NB4 (cell line): ENCODE results near the gene ATP5MG.
A peak's percentile ranks its signal among the peaks of the same experiment; 100 is the strongest.

Source experiments
- DNase-seq: peaks from one replicate; pipeline ENCODE4 v3.0.0; 2010; ENCODE audit warnings: low read depth
- H3K4me3 ChIP-seq: one replicate; pipeline ENCODE4 v1.5.1; 2011; ENCODE audit warnings: mild to moderate bottlenecking, low read depth, low read length, moderate library complexity
- MYC ChIP-seq: IDR thresholded peaks from 2 replicates; pipeline ENCODE4 v1.6.1; 2011; ENCODE audit warnings: low read depth, low read length
- POLR2A ChIP-seq: IDR thresholded peaks from 2 replicates; pipeline ENCODE4 v1.6.1; 2011; ENCODE audit warnings: mild to moderate bottlenecking; ENCODE audit not compliant: insufficient read length; ENCODE audit errors: extremely low read depth
- TF ChIP-seq, protein P1 (sequence below): IDR thresholded peaks from 2 replicates; pipeline ENCODE4 v1.6.1; 2011; ENCODE audit warnings: low read depth, low read length
- TF ChIP-seq, protein P2 (sequence below): IDR thresholded peaks from one replicate; pipeline ENCODE4 v1.5.1; 2012; ENCODE audit warnings: low read depth, low read length

ATP5MG gene, protein sequence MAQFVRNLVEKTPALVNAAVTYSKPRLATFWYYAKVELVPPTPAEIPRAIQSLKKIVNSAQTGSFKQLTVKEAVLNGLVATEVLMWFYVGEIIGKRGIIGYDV

DNA sequence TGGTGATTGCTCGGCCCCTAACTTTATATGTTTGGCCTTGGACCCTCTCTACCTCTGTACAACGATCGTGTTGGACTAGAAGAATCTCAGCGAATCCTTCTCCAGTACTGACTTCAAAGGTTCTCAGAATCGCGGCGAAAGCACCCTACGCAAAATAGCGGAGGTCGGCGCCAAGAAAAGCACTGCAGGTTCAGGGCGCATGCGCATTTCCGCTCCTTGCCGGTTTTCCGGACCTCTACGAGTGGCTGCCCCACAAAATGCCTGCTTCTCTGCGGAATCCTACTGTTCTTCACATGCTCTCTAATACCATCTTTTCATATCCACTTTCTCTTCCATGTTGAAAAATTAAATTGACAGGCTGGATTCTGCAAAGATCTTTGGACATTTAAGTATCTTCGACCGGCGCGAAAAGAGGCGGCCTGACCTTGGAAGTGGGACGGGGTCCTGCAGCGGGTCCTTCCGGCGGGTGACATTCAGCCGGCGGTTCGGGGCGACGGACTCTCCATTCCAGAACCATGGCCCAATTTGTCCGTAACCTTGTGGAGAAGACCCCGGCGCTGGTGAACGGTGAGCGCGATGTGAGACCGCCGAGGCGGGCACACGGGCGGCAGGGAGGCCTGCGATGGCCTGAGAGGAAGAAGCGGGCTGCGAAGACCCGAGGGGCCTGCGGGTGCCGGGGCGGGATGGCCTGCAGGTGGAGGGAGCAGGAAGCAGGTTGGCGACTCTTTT is at the start of gene ATP5MG:
Gene ATP5MG (plus strand): TSS at position 456 of the 729 bp plus-strand sequence. CDS start 60 bp downstream, at position 516.
- TF ChIP-seq POLR2A: peak; percentile 83
- peak; percentile 77; the same call in 1 of the 2 replicates for TF ChIP-seq MYC
- TF ChIP-seq, protein P1, sequence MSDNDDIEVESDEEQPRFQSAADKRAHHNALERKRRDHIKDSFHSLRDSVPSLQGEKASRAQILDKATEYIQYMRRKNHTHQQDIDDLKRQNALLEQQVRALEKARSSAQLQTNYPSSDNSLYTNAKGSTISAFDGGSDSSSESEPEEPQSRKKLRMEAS: peak; percentile 64; the same call in 1 of the 2 replicates
- TF ChIP-seq, protein P2, sequence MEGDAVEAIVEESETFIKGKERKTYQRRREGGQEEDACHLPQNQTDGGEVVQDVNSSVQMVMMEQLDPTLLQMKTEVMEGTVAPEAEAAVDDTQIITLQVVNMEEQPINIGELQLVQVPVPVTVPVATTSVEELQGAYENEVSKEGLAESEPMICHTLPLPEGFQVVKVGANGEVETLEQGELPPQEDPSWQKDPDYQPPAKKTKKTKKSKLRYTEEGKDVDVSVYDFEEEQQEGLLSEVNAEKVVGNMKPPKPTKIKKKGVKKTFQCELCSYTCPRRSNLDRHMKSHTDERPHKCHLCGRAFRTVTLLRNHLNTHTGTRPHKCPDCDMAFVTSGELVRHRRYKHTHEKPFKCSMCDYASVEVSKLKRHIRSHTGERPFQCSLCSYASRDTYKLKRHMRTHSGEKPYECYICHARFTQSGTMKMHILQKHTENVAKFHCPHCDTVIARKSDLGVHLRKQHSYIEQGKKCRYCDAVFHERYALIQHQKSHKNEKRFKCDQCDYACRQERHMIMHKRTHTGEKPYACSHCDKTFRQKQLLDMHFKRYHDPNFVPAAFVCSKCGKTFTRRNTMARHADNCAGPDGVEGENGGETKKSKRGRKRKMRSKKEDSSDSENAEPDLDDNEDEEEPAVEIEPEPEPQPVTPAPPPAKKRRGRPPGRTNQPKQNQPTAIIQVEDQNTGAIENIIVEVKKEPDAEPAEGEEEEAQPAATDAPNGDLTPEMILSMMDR: no peak
- peak; percentile 91 for DNase-seq
- H3K4me3 ChIP-seq: peak within 1 kb of the TSS; percentile 77

DNA sequence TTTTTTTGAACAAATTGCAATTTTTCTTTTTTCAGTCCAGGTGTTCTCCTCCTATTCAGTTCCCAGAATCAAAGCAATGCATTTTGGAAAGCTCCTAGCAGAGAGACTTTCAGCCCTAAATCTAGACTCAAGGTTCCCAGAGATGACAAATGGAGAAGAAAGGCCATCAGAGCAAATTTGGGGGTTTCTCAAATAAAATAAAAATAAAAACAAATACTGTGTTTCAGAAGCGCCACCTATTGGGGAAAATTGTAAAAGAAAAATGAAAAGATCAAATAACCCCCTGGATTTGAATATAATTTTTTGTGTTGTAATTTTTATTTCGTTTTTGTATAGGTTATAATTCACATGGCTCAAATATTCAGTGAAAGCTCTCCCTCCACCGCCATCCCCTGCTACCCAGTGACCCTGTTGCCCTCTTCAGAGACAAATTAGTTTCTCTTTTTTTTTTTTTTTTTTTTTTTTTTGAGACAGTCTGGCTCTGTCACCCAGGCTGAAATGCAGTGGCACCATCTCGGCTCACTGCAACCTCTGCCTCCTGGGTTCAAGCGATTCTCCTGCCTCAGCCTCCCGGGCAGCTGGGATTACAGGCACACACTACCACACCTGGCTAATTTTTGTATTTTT is 48.2 kb upstream of the ATP5MG start:
- DNase-seq: peak; percentile 62
- no peak overlapping the region for H3K4me3 ChIP-seq
- TF ChIP-seq MYC (no peak), POLR2A (no peak)
- TF ChIP-seq, protein P2: peak; percentile 28
- TF ChIP-seq, protein P1: no peak

DNA sequence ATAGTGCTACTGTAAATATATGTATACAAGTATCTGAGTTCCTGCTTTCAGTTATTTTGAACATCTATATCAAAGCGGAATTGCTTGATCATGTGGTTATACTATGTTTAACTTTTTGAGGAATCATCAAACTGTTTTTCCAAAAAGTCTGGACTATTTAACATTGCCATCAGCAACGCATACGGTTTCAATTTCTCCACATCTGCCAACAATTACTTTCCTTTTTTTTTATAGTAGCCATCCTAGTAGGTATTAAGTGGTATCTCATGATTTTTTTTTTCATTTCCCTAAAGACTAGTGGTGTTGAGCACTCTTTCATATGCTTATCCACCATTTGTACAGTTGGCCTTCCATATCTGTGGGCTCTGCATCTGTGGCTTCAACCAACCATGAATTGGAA is 43.3 kb upstream of the ATP5MG start:
- H3K4me3 ChIP-seq: no peak overlapping the region
- DNase-seq: no peak
- no peak for TF ChIP-seq MYC
- TF ChIP-seq POLR2A: no peak
- TF ChIP-seq, protein P2: no peak
- TF ChIP-seq, protein P1: no peak

DNA sequence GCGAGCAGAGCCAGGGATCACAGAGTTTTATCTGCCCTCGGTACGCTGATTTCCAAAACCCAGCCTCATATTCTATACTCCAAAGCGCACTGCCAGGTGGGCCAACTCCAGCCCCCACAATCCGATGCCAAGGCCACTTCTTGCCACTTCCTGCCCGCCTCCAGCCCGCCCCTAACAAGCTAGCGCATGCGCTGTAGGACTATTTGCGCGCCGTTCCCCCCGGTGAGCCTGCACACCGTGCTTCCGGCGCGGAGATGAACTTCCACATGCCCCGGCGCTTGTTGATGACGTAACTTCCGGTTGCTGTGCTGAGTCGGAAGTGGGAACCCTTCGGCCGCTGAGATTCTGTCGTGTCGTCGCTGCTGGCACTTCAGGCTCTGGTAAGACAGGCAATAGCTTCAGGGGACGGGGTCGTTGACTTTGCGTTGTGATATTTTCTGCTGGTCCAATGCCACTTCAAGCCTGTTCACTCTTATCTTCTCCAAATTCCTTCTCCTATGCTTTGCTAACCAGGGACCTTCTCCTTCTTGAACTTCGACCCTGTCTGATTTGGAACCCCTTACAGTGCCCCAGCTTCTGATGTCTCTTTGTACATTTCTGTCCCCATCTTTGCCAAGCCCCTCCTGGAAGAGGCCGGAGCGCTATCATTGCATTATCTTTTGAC is 42.0 kb upstream of the ATP5MG start, which contains the start of gene UBE4A:
Gene UBE4A (plus strand): TSS at position 306 of the 664 bp plus-strand sequence. CDS start 5,481 bp downstream, outside the sequence.
- peak; percentile 99 for DNase-seq
- TF ChIP-seq MYC (peak; percentile 89), POLR2A (peak; percentile 93)
- TF ChIP-seq, protein P2: no peak
- TF ChIP-seq, protein P1: peak; percentile 87
- peak within 1 kb of the TSS; percentile 97 for H3K4me3 ChIP-seq

DNA sequence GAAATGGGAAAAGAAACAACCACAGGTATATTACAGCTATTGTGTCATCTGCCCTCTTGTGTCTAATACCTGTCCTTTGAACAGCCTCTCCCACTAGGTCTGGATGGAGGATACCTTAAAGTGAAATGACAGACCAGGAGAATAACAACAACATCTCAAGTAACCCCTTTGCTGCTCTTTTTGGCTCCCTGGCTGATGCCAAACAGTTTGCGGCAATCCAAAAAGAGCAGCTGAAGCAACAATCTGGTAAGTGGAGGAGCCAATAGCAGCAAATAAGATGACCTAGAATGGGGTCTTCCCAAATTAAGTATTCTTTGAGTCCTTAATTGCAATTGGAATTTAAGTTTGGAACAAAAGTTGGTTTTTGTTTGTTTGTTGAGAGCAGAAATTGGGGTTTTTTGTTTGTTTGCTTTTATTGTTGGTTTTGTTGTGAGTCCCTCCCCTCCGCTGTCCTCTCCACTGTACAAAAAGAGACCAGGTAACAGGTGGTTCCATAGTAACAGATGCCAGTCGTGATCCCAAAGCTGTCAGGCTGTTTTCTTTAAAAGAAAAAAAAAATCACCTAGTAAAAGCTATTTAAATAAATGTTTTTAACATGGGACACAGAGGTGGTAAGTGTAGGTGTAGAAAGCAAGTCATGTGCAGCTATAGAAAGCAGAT is 36.3 kb upstream of the ATP5MG start:
- H3K4me3 ChIP-seq: no peak overlapping the region
- DNase-seq: no peak
- TF ChIP-seq POLR2A: no peak
- no peak for TF ChIP-seq MYC
- TF ChIP-seq, protein P1: no peak
- TF ChIP-seq, protein P2: no peak
